RPMI8226 (cell line): Measurements from ENCODE around the gene PPP1R12C.
"Not testable (repeated sequence)": the region's sequence is repeated elsewhere in the genome, so short reads cannot be mapped to it uniquely, and the experiment has no call there.

Experiments used
- DNase-seq: peaks from one replicate; pipeline ENCODE4 v3.0.0-alpha.2; 2015

Gene PPP1R12C

GRCh38 chr19:55070466-55071128 lies 46.8 kb downstream of the PPP1R12C start:
- peak; percentile 85 for DNase-seq

- no peak for DNase-seq
These were observed 47.6 kb downstream of the PPP1R12C start for GRCh38 chr19:55069865-55070197.

GRCh38 chr19:55068950-55069864 lies 48.2 kb downstream of the PPP1R12C start:
- DNase-seq, result peak; percentile 91

DNA sequence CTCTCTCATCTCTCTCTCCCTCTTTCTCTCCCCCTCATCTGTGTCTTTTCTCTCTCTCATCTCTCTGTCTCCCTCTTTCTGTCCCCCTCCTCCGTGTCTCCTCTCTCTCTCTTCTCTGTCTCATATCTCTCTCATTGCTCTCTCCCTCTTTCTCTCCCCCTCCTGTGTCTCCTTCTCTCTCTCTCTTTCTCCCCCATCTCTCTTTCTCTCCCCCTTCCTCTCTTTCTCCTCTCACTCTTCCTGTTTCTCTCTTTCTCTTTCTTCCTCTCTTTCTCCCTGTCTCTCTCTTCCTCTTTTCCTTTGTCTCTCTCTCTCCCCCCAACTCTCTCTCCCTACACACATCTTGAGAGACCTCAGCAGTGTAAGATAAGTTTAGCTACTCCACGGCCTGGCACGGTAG lies 49.6 kb downstream of the PPP1R12C start:
- DNase-seq, result no peak

DNA sequence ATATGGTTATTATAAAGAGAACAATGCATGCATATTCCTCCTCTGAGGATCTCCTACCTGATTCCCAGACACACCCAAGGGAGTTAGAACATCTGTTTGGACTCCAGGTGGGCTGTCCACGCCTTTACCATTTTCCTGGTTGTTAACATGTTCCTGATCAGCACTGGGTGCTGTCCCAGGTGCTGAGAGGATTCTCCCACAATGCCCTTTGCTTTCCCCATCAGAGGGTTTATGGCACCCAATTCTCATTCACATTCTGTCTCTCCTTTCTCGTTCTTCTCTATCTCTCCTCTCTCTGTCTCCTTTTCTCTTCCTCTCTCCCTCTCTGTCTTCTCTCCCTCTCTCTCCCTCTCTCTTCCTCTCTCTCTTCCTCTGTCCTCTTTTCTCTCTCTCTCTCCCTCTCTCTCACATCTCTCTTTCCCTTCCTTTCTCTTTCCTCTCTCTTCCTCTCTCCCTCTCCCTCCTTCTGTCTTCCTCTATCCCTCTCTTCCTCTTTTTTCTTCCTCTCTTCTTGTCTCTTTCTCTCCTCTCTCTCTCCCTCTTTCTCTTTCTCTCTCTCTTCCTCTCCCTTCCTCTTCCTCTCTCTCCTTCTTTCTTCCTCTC lies 51.2 kb downstream of the PPP1R12C start:
- DNase-seq, result no peak

GRCh38 chr19:55065516-55065915 lies 51.9 kb downstream of the PPP1R12C start:
- DNase-seq, result not testable (repeated sequence)

GRCh38 chr19:55063492-55063843 lies 54.0 kb downstream of the PPP1R12C start:
- no peak for DNase-seq

- peak; percentile 97 for DNase-seq
These were observed 54.5 kb downstream of the PPP1R12C start, which contains the start of gene RDH13 for GRCh38 chr19:55062735-55063491. Gene RDH13, minus strand, starts transcription at chr19:55063148. Its CDS starts 116 bp downstream, at chr19:55063032.

GRCh38 chr19:55060287-55060686 lies 57.1 kb downstream of the PPP1R12C start:
- DNase-seq, result not testable (repeated sequence)

- no peak for DNase-seq
These were observed 58.4 kb downstream of the PPP1R12C start for GRCh38 chr19:55058781-55059610.

DNA sequence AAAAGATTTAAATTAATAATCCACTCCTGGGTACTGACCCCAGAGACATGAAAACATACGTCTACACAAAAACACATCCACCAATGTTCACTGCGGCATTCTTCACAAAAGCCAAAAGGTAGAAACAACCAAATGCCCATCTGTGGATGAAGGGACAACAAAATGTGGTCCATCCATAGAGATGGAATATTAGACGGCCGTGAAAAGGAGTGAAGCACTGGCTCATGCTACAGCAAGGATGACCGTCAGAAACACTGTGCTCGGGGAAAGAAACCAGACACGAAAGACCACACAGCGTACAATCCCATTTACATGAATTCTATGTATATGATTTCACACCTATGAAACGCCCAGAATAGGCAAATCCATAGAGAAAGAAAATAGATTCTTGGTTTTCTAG lies 60.6 kb downstream of the PPP1R12C start:
- DNase-seq, result no peak

- no peak for DNase-seq
These were observed 63.7 kb downstream of the PPP1R12C start for GRCh38 chr19:55053735-55054134.

GRCh38 chr19:55050749-55051532 lies 66.5 kb downstream of the PPP1R12C start:
- DNase-seq, result no peak

DNA sequence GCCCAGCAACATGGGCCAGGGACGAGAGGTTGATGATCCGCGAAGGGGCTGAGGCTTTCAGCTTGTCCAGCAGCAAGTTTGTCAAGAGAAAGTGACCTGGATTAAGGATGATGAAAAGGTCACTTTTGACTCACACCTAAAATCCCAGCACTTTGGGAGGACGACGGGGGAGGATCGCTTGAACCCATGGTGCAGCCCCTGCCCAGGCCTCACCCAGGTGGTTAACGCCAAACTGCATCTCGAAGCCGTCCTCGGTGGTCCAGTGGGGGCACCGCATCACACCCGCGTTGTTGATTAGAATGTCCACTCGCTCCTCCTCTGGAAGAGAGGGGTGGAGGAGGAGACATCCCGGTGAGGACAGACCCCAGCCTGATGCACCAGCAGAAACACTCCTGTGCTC lies 69.0 kb downstream of the PPP1R12C start:
- DNase-seq, result no peak

DNA sequence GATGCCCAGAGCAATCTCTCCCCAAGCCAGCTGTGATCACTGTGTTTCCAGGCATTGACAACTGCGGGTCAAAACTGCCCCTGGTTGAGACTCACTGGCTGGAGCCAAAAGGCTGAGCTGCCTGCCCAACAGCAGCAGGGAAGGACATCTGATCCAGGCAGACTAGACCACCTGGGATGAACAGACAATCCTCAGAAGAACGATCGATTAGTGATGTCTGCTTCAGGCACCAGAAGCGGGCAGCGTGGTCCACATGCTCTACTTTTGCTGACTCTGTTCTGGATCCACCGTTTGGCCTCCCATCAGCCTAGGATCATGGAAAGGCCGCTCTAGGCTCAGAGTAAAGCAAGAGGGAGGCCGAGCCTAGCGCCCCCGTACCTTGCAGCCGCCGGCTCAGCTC lies 69.5 kb downstream of the PPP1R12C start:
- no peak for DNase-seq

- no peak for DNase-seq
These were observed 70.3 kb downstream of the PPP1R12C start for GRCh38 chr19:55046975-55047622.

DNA sequence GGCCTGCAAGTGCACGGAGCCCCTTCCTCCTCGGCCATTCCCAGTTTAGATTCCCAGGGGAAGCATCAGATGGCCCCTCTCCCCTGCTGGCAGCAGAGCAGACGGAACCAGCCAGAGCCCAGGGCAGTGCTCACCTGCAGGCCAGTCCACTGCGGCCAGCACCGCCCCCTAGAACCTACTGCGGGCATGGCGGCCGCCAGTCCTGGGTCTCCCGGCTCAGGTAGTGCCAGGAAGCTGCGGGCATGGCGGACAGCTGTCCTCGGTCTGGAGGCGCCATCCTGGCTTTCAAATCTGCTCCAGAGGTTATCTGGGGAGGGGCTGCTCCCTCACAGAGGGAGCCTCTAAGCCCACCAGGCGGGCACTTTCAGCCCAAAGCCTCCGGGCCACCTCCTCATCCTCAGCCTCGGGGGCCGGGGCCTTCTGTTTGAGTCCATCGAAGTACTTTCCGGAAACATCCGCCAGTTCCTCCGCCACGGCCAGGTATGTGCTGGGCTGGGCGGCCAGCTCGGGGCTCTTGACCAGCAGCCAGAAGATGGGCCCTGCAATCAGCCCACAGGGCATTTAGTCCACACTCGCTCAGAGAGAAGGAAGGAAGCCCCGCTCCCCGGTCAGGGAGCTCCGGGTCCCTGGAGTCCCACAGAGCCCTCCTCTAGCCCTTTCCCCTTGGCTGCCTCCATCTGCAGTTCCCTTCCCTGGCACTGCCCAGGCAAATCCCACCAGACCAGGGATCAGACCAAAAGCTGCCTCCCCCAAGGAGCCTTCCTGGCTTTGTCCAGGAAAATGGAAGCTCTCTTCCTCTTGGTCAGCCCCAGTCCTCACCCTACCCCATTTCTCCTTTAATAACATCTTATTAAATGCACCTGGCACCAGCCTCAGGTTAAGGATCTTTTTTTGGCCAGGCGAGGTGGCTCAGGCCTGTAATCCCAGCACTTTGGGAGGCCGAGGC lies 72.4 kb downstream of the PPP1R12C start:
- no peak for DNase-seq

GRCh38 chr19:55044286-55044685 lies 73.2 kb downstream of the PPP1R12C start:
- no peak for DNase-seq

GRCh38 chr19:55042688-55043087 lies 74.7 kb downstream of the PPP1R12C start:
- no peak for DNase-seq

- DNase-seq, result no peak
These were observed 75.1 kb downstream of the PPP1R12C start for GRCh38 chr19:55042344-55042678.
